ENCODE measurements around the gene VARS1. TPM values are rescaled to one million over a fixed set of nuclear protein-coding genes. Genes with fewer than 3 reads are reported as not detected.

The VARS1 gene
- total RNA-seq, 6 donors from 2014 or later = 21.2 to 67.8 (median 39.7) TPM

- Histone ChIP-seq H3K36me3 (peaks cover 14 to 55% (median 48%) of the 10 kb centered on the region in 4 donors), H3K4me1 (peaks cover 40 to 53% (median 41%) of the 10 kb centered on the region in 4 donors)
- WGBS, 2 donors = 27 to 43% methylated on average over 1 of the region's 1 CpG
Observed at GRCh38 chr6:31837369-31838113, 42.0 kb upstream of the VARS1 start.

DNA sequence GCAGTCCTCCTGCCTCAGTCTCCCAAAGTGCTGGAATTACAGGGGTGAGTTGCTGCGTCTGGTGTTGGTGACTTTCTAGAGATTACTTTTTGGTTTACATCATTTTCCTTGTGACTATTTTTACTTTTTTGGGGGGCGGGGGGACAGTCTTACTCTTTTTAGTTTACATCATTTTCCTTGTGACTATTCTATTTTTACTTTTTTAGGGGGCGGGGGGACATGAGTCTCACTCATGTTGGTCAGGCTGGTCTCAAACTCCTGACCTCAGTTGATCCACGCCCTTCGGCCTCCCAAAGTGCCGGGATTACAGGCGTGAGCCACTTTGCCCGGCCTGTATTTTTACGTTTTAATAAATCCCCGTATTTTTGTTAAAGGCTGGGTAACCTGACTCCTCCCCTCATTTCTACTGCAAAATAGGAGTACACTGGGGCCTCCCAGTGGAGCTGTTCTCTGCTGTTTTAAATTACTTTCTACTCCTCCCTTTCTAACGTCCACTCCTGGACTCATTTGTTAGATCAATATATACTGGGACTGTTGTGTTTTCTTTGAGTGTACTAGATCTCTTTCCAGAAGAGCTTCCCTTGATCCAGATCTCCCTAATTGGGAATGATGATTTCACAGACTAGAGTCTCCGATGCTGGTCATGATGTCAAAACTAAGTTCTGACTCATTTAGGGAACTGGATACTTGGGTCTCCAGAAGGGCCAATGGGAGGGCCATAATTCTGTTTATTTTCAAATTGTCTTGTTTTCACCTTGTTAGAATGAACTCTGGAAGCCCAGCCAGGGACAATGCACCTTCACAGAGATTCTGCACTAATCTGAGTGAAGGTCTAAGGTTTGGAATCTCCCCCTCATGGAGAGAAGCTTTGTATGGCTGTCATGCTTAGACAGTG is 41.2 kb upstream of the VARS1 start:
- ATAC-seq (ENCODE audit: low FRiP score in 2 of 2) (no peak), DNase-seq (no peak)
- Histone ChIP-seq H3K9me3 (no peaks in the 10 kb centered on the region), H3K36me3 (peaks cover 14 to 55% (median 45%) of the 10 kb centered on the region in 4 donors), H3K4me3 (peak overlapping the region in 3 of 4 donors; percentile 83 to 93 (median 91)), H3K27me3 (no peaks in the 10 kb centered on the region), H3K27ac (peak overlapping the region; percentile 49 to 99 (median 94)), H3K4me1 (peaks cover 42 to 62% (median 46%) of the 10 kb centered on the region in 4 donors)
- WGBS, 2 donors = 29 to 39% methylated on average over 12 of the region's 12 CpGs
- TF ChIP-seq POLR2AphosphoS5 (IDR thresholded peaks at IDR 0.05) (no peak), POLR2A (IDR thresholded peaks at IDR 0.05) (no peak), CTCF (IDR thresholded peaks at IDR 0.05) (no peak), EP300 (IDR thresholded peaks at IDR 0.05) (no peak)

More at GRCh38 chr6:31837369-31838113, 42.0 kb upstream of the VARS1 start:
- Histone ChIP-seq H3K4me3 (peak overlapping the region in 3 of 4 donors; percentile 83 to 93 (median 91)), H3K9me3 (no peaks in the 10 kb centered on the region), H3K27me3 (no peaks in the 10 kb centered on the region), H3K27ac (peak overlapping the region in 2 of 4 donors; percentile 96 to 99)
- ATAC-seq (ENCODE audit: low FRiP score in 2 of 2) (no peak), DNase-seq (no peak)
- TF ChIP-seq POLR2A (IDR thresholded peaks at IDR 0.05) = no peak
- no peak for TF ChIP-seq CTCF (IDR thresholded peaks at IDR 0.05)
- TF ChIP-seq POLR2AphosphoS5 (IDR thresholded peaks at IDR 0.05) = no peak
- TF ChIP-seq EP300 (IDR thresholded peaks at IDR 0.05) = no peak

DNA sequence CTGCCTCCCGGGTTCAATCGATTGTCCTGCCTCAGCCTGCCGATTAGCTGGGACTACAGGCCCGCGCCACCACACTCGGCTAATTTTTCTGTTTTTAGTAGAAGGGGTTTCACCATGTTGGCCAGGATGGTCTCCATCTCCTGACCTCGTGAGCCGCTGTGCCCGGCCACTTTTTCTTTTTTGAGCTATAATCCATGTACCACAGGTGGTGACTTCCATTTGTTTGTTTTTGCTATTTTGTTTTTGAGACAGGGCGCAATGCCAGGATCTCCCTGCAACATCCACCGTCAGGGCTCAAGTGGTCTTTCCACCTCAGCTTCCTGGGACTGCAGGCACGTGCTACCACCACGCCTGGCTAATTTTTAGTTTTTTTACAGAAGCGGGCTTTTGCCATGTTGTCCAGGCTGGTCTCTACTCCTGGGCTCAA is 40.5 kb upstream of the VARS1 start:
- H3K4me1 ChIP-seq = peaks cover 48 to 68% (median 52%) of the 10 kb centered on the region in 4 donors
- ATAC-seq (ENCODE audit: low FRiP score in 2 of 2) (no peak), DNase-seq (no peak)
- H3K27me3 ChIP-seq = no peaks in the 10 kb centered on the region
- H3K27ac ChIP-seq = peak overlapping the region; percentile 49 to 99 (median 94)
- WGBS, 2 donors = 28 to 29% methylated on average over 14 of the region's 14 CpGs
- TF ChIP-seq CTCF (IDR thresholded peaks at IDR 0.05) (no peak), POLR2AphosphoS5 (IDR thresholded peaks at IDR 0.05) (no peak), EP300 (IDR thresholded peaks at IDR 0.05) (no peak), POLR2A (IDR thresholded peaks at IDR 0.05) (no peak)
- H3K9me3 ChIP-seq = no peaks in the 10 kb centered on the region
- peaks cover 14 to 49% (median 41%) of the 10 kb centered on the region in 4 donors for H3K36me3 ChIP-seq
- H3K4me3 ChIP-seq = peak overlapping the region in 3 of 4 donors; percentile 83 to 93 (median 91)

- peaks cover 8 to 35% (median 27%) of the 10 kb centered on the region in 4 donors for H3K36me3 ChIP-seq
- H3K4me1 ChIP-seq = peaks cover 54 to 74% (median 57%) of the 10 kb centered on the region in 4 donors
- TF ChIP-seq CTCF (IDR thresholded peaks at IDR 0.05) (peak in 1 of 6 experiments; percentile 18), EP300 (IDR thresholded peaks at IDR 0.05) (no peak), POLR2A (IDR thresholded peaks at IDR 0.05) (peak; percentile 54 to 81 (median 75)), POLR2AphosphoS5 (IDR thresholded peaks at IDR 0.05) (peak; percentile 63 to 88)
- peak overlapping the region; percentile 93 to 99 (median 95) for H3K27ac ChIP-seq
- H3K27me3 ChIP-seq = no peaks in the 10 kb centered on the region
- H3K9me3 ChIP-seq = no peaks in the 10 kb centered on the region
- DNase-seq = peak; percentile 89 to 98
- ATAC-seq (ENCODE audit: low FRiP score in 2 of 2) = peak; percentile 92 to 94
- 0 to 1% methylated on average over 46 to 59 of the region's 59 CpGs for WGBS, 2 donors
- H3K4me3 ChIP-seq = peak overlapping the region; percentile 83 to 98 (median 92)
Observed at GRCh38 chr6:31834367-31835250, 39.1 kb upstream of the VARS1 start.

Data from upper lobe of left lung (tissue), 6 donors.